A673 (cell line): ENCODE results near the gene LYL1. TPM values are rescaled to one million over a fixed set of nuclear protein-coding genes. Genes with fewer than 3 reads are reported as not detected.

ENCODE experiments used
- BruUV-seq: library from RNA; stranded (reverse); fragments of 400-500 nt; replicated peaks from 2 replicates; lab custom pipeline; 2021; lab: Mats Ljungman, UMichigan
- CTCF ChIA-PET: fragments of 300-600 bp; sonication (Branson Sonifier 250); formaldehyde crosslinking; loops from one replicate; lab custom pipeline; 2022; ENCODE audit warnings: antibody characterized with exemption; lab: Charles Lee
- POLR2A ChIA-PET: fragments of 300-600 bp; sonication (Branson Sonifier 250); formaldehyde crosslinking; loops from one replicate; lab custom pipeline; 2022; ENCODE audit warnings: antibody characterized with exemption; ENCODE audit not compliant: low non-redundant PET; lab: Charles Lee
- DNase-seq: peaks from one replicate; pipeline ENCODE4 v3.0.0-alpha.2; 2015; ENCODE audit warnings: low spot score
- H3K27ac ChIP-seq: fragments of 200-600 bp; sonication (generic); 2 replicates; pipeline ENCODE4 v1.5.1; 2016; ENCODE audit warnings: mixed run types, low read depth, mild to moderate bottlenecking, mixed read lengths, antibody characterized with exemption, low read length; ENCODE audit not compliant: poor library complexity, severe bottlenecking
- H3K27me3 ChIP-seq: fragments of 200-600 bp; sonication (generic); replicated peaks from 2 replicates; pipeline ENCODE4 v1.6.1; 2017; ENCODE audit warnings: mixed run types, low read depth, mild to moderate bottlenecking, mixed read lengths, antibody characterized with exemption, low read length; ENCODE audit not compliant: insufficient read depth, poor library complexity
- H3K36me3 ChIP-seq: fragments of 200-600 bp; sonication (generic); 2 replicates; pipeline ENCODE4 v1.6.1; 2016; ENCODE audit warnings: mixed run types, mild to moderate bottlenecking, mixed read lengths, antibody characterized with exemption, low read length; ENCODE audit not compliant: insufficient read depth, poor library complexity, severe bottlenecking
- H3K4me1 ChIP-seq: fragments of 200-600 bp; sonication (generic); 2 replicates; pipeline ENCODE4 v1.6.1; 2017; ENCODE audit warnings: mixed run types, mild to moderate bottlenecking, mixed read lengths, antibody characterized with exemption, low read length; ENCODE audit not compliant: insufficient read depth, poor library complexity, severe bottlenecking
- H3K4me3 ChIP-seq: fragments of 200-600 bp; sonication (generic); 2 replicates; pipeline ENCODE4 v1.5.1; 2016; ENCODE audit warnings: low read depth, mixed run types, mild to moderate bottlenecking, mixed read lengths, low read length; ENCODE audit not compliant: poor library complexity, severe bottlenecking
- H3K9me3 ChIP-seq: fragments of 200-600 bp; sonication (generic); 2 replicates; pipeline ENCODE4 v1.6.1; 2016; ENCODE audit warnings: mixed run types, low read depth, mild to moderate bottlenecking, mixed read lengths, antibody characterized with exemption, low read length; ENCODE audit not compliant: poor library complexity, severe bottlenecking
- CTCF ChIP-seq: fragments of 300-800, 200-600 bp; sonication (generic); conservative IDR thresholded peaks from 2 replicates; pipeline ENCODE4 v1.5.1; 2017; ENCODE audit warnings: low read depth, mild to moderate bottlenecking, antibody characterized with exemption, low read length, moderate library complexity, mixed read lengths
- EZH2 ChIP-seq: fragments of 200-600 bp; sonication (generic); IDR thresholded peaks from 2 replicates; pipeline ENCODE4 v1.6.1; 2017; ENCODE audit warnings: borderline replicate concordance, low read depth, mild to moderate bottlenecking, mixed read lengths, antibody characterized with exemption, low read length; ENCODE audit not compliant: poor library complexity, severe bottlenecking
- intact Hi-C: fragments of 100-400 bp; cut with micrococcal nuclease; formaldehyde crosslinking; loops from one replicate; pipeline ENCODE4 v1.10.0; 2022; ENCODE audit not compliant: unreplicated experiment
- total RNA-seq: library from RNA; stranded (reverse); gene quantifications from 2 replicates; pipeline ENCODE4 v1.2.3, GENCODE V29; 2021

The LYL1 gene
- total RNA-seq, 1 experiment from 2014 or later: not detected

- TF ChIP-seq CTCF (no peak), EZH2 (no peak)
- ChIA-PET CTCF (interaction anchor here (0.6 to 2.4 kb wide), 12 partner anchors 10 to 129 kb away, joined by 3 to 39 read pairs (median 4); no protein-coding TSS in a partner anchor), POLR2A (no interaction called here)
- DNase-seq: no peak
- no peak overlapping the region for H3K27ac ChIP-seq
- intact Hi-C loops: loop anchor here (5.0 kb wide), 1 partner anchor 62 kb away; no protein-coding TSS in a partner anchor
- no peaks in the 10 kb centered on the region for H3K27me3 ChIP-seq
- BruUV-seq: no TSS peak
- no peaks in the 10 kb centered on the region for H3K36me3 ChIP-seq
- H3K9me3 ChIP-seq: no peaks in the 10 kb centered on the region
- no peak overlapping the region for H3K4me3 ChIP-seq
- peaks cover 44% of the 10 kb centered on the region for H3K4me1 ChIP-seq
Observed at GRCh38 chr19:13094106-13094504, 8.6 kb downstream of the LYL1 start.

GRCh38 chr19:13093407-13094105, 9.1 kb downstream of the LYL1 start:
- Histone ChIP-seq H3K27me3 (no peaks in the 10 kb centered on the region), H3K4me3 (no peak overlapping the region), H3K27ac (peak overlapping the region; percentile 35), H3K4me1 (peaks cover 44% of the 10 kb centered on the region), H3K36me3 (no peaks in the 10 kb centered on the region), H3K9me3 (no peaks in the 10 kb centered on the region)
- no peak for TF ChIP-seq EZH2
- TF ChIP-seq CTCF: peak; percentile 96
- CTCF ChIA-PET: interaction anchor here (0.6 to 2.4 kb wide), 12 partner anchors 10 to 128 kb away, joined by 3 to 39 read pairs (median 4); no protein-coding TSS in a partner anchor
- POLR2A ChIA-PET: no interaction called here
- intact Hi-C loops: loop anchor here (1.0 to 5.0 kb wide), 2 partner anchors 61 to 110 kb away; no protein-coding TSS in a partner anchor
- BruUV-seq: no TSS peak
- DNase-seq: peak; percentile 93

GRCh38 chr19:13092606-13093235, 9.9 kb downstream of the LYL1 start:
- no peak for DNase-seq
- TF ChIP-seq EZH2 (no peak), CTCF (no peak)
- BruUV-seq: no TSS peak
- no peaks in the 10 kb centered on the region for H3K9me3 ChIP-seq
- H3K27ac ChIP-seq: peak overlapping the region; percentile 35
- ChIA-PET POLR2A (no interaction called here), CTCF (interaction anchor here (2.0 kb wide), 1 partner anchor 115 kb away, joined by 33 read pairs; no protein-coding TSS in a partner anchor)
- intact Hi-C loops: loop anchor here (1.0 to 5.0 kb wide), 2 partner anchors 60 to 109 kb away; no protein-coding TSS in a partner anchor
- H3K4me3 ChIP-seq: no peak overlapping the region
- no peaks in the 10 kb centered on the region for H3K27me3 ChIP-seq
- no peaks in the 10 kb centered on the region for H3K36me3 ChIP-seq
- H3K4me1 ChIP-seq: peaks cover 41% of the 10 kb centered on the region
